Right ventricle myocardium superior (tissue), 1 donor: Measurements from ENCODE around the gene CCK. TPM values are rescaled to one million over a fixed set of nuclear protein-coding genes. Genes with fewer than 3 reads are reported as not detected.

Experiments
- ATAC-seq: fragments of 200-7000 bp; cut with Tn5 transposase; one replicate; pipeline ENCODE4 v1.9.1; 2020; ENCODE audit warnings: mild to moderate bottlenecking; ENCODE audit not compliant: poor library complexity
- DNase-seq: peaks from one replicate; pipeline ENCODE4 v3.0.0-alpha.2; 2020
- intact Hi-C: fragments of 100-400 bp; cut with DNase I; formaldehyde crosslinking; loops from one replicate; pipeline ENCODE4 v1.11.2; 2022
- total RNA-seq: library from RNA; stranded (reverse); fragmentation: NEBNext Ultra II Directional; extraction: Animal tissue kit (Norgen Biotek cat#: 25700); gene quantifications from one replicate; pipeline ENCODE4 v1.2.1, GENCODE V29; 2021
- donor health status: DM: no; HTN: yes; CAD: no; lungs with severe emphysema.

Gene CCK
- total RNA-seq, 1 donor from 2014 or later, result not detected

GRCh38 chr3:42271786-42272185 is 5.8 kb upstream of the CCK start:
- intact Hi-C loops, result no loop called here
- ATAC-seq (no peak), DNase-seq (no peak)

DNA sequence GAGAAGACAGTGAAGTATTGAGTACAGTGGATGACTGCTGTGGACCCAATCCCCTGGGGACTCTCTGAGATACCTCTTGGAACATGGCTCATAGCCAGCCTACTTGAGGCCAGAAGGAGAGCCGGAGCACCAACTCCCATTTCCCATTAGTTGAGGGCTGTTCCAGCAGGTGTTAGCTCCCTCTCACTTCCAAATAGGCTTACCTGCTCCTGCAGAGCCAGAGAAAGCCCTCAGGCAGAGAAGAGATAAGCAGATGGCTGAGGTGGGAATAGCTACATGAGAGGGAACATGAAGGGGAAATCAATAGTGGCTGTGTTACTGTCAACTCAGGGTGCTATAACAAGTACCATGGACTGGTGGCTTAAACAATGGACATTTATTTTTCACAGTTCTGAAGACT is 4.6 kb upstream of the CCK start:
- DNase-seq (no peak), ATAC-seq (no peak)
- intact Hi-C loops, result no loop called here

GRCh38 chr3:42269647-42270046 is 3.7 kb upstream of the CCK start:
- intact Hi-C loops, result no loop called here
- DNase-seq (no peak), ATAC-seq (no peak)

DNA sequence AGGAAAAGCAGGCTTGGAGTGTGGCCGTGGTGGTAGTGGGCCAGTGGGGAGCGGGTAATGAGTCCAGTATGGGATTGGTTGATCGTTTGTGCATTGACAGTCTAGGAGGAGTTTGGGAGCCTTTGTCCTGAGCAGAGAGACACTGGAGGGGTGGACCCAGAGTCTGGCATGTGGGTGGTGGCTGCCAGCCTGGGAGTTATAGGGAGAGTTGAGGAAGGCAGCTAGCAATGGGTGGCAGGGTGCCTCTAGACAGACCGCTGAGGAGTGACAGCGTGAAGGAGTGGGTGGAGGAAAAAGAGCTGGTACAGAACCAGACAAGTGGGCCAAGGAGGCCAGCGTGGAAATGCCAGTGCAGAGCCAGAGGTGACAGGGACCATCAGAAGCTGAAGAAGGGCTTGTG is 1.9 kb upstream of the CCK start:
- ATAC-seq, result no peak
- intact Hi-C loops, result no loop called here

GRCh38 chr3:42265059-42265991 is 660 bp downstream of the CCK start:
- intact Hi-C loops, result no loop called here
- ATAC-seq, result no peak
- DNase-seq, result no peak

More for the DNA sequence above, 1.9 kb upstream of the CCK start:
- no peak for DNase-seq

- DNase-seq, result peak; percentile 53
- intact Hi-C loops, result no loop called here
- ATAC-seq, result no peak
These were observed 1.5 kb downstream of the CCK start for GRCh38 chr3:42264399-42265058.

DNA sequence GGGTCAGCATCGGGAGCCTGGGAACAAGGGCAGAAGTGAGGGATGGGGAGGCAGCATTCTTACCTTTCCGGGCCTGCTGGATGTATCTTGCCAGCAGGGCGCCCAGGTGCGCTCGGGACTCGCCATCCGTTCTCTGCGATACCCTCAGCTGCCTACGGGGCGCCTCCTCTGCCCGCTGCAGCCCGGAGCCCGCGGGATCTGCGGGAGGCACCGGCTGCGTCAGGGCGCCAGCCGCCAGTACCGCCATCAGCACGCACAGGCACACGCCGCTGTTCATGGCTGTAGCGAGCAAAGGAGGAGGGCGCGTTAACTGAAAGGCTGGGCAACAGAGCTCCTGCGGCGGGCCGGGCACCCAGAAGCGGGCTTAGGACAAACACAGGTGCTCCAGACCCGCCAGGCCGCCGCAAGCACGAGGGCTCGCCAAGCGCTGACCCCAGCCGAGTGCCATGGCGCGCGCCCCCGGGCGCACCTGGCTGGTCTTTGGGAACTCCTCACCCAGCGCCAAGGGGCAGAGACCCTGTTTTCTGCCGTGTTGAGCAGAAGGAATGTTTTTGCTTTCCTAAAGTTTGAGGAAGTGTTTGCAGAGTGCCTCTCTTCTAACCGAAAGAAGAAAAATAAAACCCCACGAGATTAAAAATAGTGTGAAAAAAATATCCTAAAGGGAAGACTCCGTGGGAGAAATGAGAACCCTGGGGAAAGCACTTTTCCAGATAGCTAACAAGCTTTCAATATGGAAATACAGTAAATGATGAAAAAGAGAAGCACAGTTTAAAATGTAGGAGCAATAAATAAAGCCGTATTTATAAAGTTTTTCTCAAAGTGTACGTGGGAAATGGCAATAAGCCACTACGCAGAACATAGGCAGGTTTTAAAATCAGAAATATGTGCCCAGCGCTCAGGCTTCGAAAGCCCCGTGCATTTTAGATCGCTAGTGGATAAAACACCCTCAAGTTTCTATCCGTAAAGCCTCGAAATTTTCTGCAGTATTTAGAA is 2.3 kb downstream of the CCK start:
- ATAC-seq, result no peak
- DNase-seq, result no peak
- intact Hi-C loops, result no loop called here

DNA sequence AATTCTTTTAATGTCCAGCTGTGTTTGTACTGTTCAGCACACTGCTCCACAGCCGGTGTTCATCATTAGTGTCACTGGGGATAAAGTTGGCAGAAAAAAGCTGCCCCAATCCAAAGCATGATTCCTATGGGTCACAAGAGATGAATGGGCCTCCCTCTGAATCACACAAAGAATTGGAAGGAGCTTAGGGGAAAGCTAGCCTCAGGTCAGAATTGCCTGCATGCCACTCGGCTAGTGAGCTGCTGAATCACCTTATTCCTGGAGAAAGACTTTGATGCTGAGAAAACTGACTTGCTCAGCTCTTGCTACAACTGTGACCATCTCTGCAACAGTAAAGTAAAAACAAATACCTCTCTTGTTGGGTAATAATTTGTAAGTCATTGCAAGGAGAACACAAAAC is 3.5 kb downstream of the CCK start:
- DNase-seq (no peak), ATAC-seq (no peak)
- intact Hi-C loops, result no loop called here

- DNase-seq, result no peak
- intact Hi-C loops, result no loop called here
- ATAC-seq, result no peak
These were observed 9.0 kb downstream of the CCK start for GRCh38 chr3:42257007-42257406.

GRCh38 chr3:42256135-42256819 is 9.7 kb downstream of the CCK start:
- DNase-seq, result no peak
- ATAC-seq, result no peak
- intact Hi-C loops, result no loop called here

DNA sequence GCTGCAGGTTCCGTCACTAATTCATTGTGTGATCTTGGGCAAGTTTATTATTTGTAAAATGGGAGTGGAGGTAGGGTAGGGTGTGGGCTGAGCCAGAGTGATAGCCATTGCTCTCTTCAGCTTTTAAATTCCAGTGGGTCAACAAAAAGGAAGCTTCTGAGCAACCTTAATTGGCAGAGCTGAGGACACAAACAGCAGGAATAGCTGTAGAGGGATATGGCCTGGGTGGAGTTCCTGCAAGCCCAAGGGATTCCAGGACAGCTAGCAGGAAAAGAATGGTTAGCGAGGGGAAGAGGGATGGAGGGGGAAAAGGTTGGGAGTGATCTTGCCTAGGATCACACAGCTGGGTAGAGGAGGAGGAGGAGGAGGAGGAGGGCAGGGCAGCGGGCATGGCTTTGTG is 11.4 kb downstream of the CCK start:
- intact Hi-C loops, result no loop called here
- no peak for ATAC-seq
- no peak for DNase-seq

DNA sequence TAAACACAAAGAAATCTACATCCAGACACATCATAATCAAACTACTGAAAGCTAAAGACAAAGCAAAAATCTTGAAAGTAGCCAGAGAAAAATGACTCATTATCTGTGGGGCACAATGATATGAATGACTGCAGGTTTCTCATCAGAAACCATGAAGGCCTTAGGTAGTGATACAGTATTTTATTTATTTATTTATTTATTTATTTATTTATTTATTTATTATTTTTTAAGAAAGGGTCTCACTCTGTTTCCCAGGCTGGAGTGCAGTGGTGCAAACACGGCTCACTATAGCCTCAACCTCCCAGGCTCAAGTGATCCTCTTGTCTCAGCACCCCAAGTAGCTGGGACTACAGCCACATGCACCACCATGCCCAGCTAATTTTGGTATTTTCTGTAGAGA is 15.2 kb downstream of the CCK start:
- DNase-seq (no peak), ATAC-seq (no peak)
- intact Hi-C loops, result no loop called here

DNA sequence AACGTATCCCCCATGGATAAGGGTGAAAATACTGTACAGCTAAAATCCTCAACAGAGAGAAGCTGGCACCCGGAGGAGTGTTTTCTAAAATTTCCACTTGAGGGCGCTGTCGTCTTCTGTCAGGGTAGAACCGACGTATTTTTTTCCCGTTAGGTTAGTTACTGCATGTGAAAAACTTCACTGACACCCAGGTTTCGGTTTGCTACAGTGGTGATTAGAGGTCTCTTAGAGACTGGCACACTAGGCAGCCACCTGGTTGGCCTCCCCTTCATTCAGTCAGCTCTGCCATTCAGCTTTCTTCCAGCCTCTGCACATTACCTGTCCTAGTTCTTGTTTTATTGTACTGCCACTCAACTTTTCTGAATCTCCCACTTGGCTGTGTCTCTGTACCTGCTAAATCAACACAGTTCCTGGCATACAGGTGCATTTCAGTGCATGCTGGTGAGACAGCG is 18.4 kb downstream of the CCK start:
- peak; percentile 75 for ATAC-seq
- peak; percentile 49 for DNase-seq
- intact Hi-C loops, result loop anchor here (5.0 kb wide), 1 partner anchor 195 kb away; no protein-coding TSS in a partner anchor

DNA sequence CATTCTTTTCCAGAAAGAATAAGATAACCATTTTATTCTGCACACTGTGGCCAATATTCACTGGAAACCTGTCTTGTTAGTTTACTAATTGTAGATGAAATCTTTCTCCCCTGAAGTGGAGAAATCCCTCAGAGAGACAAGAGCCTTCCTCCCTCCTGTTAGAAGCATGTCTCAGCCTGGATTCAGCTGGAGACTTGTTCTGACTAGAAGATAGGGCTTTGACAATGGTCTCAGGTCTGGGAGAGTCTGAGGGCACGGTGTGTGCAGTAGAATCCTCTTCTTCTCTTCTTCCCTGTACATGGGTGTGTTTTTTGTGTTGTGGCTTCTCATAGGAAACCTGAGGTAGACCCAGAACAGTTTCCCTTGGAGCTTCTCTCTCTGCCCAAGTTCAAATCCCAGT is 19.9 kb downstream of the CCK start:
- intact Hi-C loops, result loop anchor here (5.0 kb wide), 1 partner anchor 196 kb away; no protein-coding TSS in a partner anchor
- no peak for ATAC-seq

DNA sequence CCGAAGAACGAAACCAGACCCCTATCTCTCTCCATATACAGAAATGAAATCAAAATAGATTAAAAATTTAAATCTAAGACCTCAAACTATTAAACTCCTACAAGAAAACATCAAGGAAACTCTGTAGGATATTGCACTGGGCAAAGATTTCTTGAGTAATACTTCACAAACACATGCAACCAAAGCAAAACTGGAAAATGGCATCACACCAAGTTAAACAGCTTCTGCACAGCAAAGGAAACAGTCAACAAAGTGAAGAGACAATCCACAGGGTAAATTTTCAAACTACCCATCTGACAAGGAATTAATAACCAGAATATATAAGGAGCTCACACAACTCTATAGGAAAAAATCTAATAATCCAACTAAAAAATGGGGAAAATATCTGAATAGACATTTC is 29.4 kb downstream of the CCK start:
- no peak for ATAC-seq
- DNase-seq, result no peak
- intact Hi-C loops, result loop anchor here (10.0 kb wide), 1 partner anchor 308 kb away; no protein-coding TSS in a partner anchor

More for the DNA sequence above, 19.9 kb downstream of the CCK start:
- no peak for DNase-seq

GRCh38 chr3:42235532-42235931 is 30.5 kb downstream of the CCK start:
- no peak for ATAC-seq
- DNase-seq, result no peak
- intact Hi-C loops, result loop anchor here (10.0 kb wide), 1 partner anchor 309 kb away; no protein-coding TSS in a partner anchor

GRCh38 chr3:42230860-42231259 is 35.1 kb downstream of the CCK start:
- DNase-seq (no peak), ATAC-seq (no peak)
- intact Hi-C loops, result loop anchor here (10.0 kb wide), 1 partner anchor 314 kb away; no protein-coding TSS in a partner anchor
